Cardiac fibroblast (primary cell): ENCODE data around the gene TSPAN10.
"Not testable (repeated sequence)": the region's sequence is repeated elsewhere in the genome, so short reads cannot be mapped to it uniquely, and the experiment has no call there.

Source experiments
- DNase-seq, 2 donors: peaks; one replicate each; pipeline versions ENCODE4 v3.0.0 to v3.0.0-alpha.2; 2010; ENCODE audit warnings: low read depth in 2 of 2
- H3K4me3 ChIP-seq, 2 donors: replicated peaks in 1 of 2; 1 replicate in 1 of 2; 2 replicates in 1 of 2; pipeline ENCODE4 v1.5.1; 2011; ENCODE audit warnings: low read depth in 2 of 2, low read length in 2 of 2, mild to moderate bottlenecking in 2 of 2, moderate library complexity in 1 of 2
- TF ChIP-seq, protein P1 (sequence below): IDR thresholded peaks from one replicate; pipeline ENCODE4 v1.5.1; 2011; ENCODE audit warnings: low read depth, mild to moderate bottlenecking, low read length, inconsistent platforms

TSPAN10 gene

DNA sequence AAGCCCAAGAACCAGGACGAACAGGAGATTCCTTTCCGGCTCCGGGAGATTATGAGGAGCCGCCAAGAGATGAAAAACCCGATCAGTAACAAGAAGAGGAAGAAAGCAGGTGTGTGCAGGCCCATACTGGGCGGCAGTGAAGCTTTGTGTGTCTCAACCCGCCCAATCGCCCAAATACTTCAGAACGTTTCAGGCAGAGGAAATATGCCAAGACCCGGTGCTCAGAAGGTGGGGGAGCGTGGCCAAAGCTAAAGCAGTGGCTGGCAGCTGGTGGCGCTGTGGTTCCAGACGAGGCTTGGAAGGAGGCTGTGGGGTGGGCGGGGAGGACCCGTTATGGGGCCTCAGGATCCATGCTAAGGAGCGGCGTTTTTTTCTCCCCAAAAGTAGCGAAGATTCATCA is 30.8 kb downstream of the TSPAN10 start:
- no peak overlapping the region for H3K4me3 ChIP-seq
- TF ChIP-seq, protein P1, sequence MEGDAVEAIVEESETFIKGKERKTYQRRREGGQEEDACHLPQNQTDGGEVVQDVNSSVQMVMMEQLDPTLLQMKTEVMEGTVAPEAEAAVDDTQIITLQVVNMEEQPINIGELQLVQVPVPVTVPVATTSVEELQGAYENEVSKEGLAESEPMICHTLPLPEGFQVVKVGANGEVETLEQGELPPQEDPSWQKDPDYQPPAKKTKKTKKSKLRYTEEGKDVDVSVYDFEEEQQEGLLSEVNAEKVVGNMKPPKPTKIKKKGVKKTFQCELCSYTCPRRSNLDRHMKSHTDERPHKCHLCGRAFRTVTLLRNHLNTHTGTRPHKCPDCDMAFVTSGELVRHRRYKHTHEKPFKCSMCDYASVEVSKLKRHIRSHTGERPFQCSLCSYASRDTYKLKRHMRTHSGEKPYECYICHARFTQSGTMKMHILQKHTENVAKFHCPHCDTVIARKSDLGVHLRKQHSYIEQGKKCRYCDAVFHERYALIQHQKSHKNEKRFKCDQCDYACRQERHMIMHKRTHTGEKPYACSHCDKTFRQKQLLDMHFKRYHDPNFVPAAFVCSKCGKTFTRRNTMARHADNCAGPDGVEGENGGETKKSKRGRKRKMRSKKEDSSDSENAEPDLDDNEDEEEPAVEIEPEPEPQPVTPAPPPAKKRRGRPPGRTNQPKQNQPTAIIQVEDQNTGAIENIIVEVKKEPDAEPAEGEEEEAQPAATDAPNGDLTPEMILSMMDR: no peak
- DNase-seq: no peak

- no peak overlapping the region for H3K4me3 ChIP-seq
- no peak for DNase-seq
- TF ChIP-seq, protein P1: no peak
Observed at GRCh38 chr17:81672504-81672903, 35.5 kb downstream of the TSPAN10 start.

DNA sequence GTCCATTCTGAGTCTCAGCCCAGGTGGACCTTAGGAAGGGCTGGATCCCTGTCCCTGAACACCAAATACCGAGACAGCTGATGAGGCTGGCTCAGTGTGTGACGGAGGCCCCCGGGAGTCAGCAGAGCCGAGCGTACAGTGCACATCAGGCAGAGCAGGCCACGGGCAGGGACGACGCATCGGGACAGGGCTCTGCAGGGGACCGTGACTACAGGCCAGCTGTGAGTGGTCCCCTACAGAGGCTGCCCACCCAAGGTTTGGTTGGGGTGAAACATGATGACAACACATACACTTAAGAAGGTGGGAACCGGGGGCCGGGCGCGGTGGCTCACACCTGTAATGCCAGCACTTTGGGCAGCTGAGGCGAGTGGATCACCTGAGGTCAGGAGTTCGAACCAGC is 36.0 kb downstream of the TSPAN10 start:
- no peak for DNase-seq
- TF ChIP-seq, protein P1: no peak
- no peak overlapping the region for H3K4me3 ChIP-seq

DNA sequence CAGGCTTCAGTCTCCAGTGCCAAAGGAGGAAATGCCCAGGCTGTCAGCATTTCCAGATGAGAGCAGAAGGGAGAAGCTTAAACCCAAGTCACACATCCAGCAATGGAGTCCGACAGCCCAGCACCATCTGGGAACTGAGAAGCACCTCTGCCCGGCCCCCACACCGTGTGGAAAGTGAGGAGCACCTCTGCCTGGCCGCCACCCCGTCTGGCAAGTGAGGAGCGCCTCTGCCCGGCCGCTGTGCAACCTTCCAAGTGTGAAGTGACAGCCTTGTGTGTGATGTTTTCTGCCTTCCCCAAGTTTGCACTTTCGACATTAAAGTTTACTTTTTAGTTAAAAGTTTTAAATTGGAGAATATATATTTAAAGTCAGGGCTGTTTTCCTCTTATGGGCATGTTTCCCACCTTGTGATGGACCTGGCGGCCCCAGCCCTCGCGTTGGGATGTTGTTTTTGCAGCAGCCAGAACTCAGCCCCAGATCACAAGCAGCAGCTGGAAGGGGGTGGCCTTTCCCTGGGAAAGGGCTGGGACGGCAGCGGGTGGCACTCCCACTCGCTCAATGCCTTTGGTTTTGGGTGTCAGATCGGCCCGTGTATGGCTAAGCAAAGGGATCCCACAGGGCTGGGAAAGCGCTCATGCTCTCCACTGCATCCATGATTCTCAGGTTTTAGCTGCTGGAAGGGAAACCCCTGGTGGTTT is 36.7 kb downstream of the TSPAN10 start:
- TF ChIP-seq, protein P1: no peak
- no peak overlapping the region for H3K4me3 ChIP-seq
- no peak for DNase-seq

DNA sequence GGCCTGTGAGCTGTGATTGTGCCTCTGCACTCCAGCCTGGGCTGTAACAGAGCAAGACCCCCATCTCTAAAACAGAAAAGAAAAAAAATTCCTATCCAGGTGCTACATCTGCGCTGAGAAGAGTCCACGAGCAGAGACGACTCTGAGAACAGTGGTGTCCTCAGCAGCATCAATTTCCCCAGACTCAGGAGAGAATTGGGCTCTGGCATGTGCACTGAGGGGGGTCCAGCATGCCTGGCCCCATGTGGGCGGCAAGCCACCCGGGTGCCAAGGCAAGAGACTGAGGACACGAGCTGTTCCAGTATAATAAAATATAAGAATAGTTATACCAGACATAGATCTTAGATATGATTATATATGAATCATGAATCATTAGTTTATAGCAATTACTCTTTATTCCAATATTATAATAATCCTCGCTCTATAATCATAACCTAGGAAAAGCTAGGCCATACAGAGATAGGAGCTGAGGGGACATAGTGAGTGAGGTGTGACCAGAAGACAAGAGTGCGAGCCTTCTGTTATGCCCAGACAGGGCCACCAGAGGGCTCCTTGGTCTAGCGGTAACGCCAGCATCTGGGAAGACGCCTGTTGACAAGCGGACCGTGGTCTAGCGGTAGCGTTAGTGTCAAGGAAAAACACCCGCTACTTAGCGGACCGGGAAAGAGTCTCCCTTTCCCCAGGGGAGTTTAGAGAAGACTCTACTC is 38.7 kb downstream of the TSPAN10 start:
- not testable (repeated sequence) for H3K4me3 ChIP-seq
- TF ChIP-seq, protein P1: peak; percentile 54
- DNase-seq: peak; percentile 49 to 52

GRCh38 chr17:81676906-81677305 is 39.9 kb downstream of the TSPAN10 start:
- no peak for DNase-seq
- H3K4me3 ChIP-seq: no peak overlapping the region
- TF ChIP-seq, protein P1: no peak

DNA sequence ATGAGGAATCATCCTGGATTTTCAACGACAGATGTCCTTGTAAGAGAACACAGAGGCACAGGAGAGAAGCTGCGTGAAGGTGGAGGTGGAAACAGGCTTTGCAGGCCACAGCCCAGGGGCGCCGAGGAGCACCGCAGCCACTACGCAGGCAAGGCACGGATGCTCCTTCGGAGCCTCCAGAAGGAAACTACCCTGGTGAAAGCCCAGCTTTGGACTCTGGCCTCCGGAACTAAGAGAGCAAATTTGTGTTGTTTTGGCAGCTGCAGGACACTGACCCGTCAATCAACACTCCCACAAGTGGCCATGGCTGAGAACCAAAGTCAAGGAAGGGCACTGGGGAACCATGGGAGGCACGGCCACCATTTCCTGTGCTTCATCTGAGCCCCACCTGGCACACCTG is 43.2 kb downstream of the TSPAN10 start:
- no peak overlapping the region for H3K4me3 ChIP-seq
- no peak for DNase-seq
- TF ChIP-seq, protein P1: no peak
